ENCODE measurements around the gene DMD. TPM values are rescaled to one million over a fixed set of nuclear protein-coding genes. Genes with fewer than 3 reads are reported as not detected.

Gene DMD
- total and polyA plus RNA-seq, 2 donors (not counting 1 experiment from before 2014, with no cell fraction given): 2.0 to 51.8 TPM

GRCh38 chrX:31497086-31497485 lies 1714.3 kb downstream of the DMD start:
- DNase-seq (no peak), ATAC-seq (ENCODE audit: low read depth) (no peak)
- Mint-ChIP-seq H3K9me3 (ENCODE audit: insufficient read depth) (no peaks in the 10 kb centered on the region), H3K27ac (no peak overlapping the region), H3K4me3 (no peak overlapping the region), H3K27me3 (peaks cover 2% of the 10 kb centered on the region), H3K4me1 (no peaks in the 10 kb centered on the region)
- Histone ChIP-seq H3K9me3 (ENCODE audit: control extremely low read depth in 1 of 3, control insufficient read depth in 2 of 3, insufficient read depth in 1 of 3, low read length in 2 of 3) (no peaks in the 10 kb centered on the region), H3K36me3 (replicated peaks in 1 of 2; ENCODE audit: control extremely low read depth in 1 of 2, control insufficient read depth in 1 of 2, extremely low read depth in 1 of 2, insufficient read depth in 2 of 2, low read length in 1 of 2) (no peaks in the 10 kb centered on the region), H3K27me3 (replicated peaks in 1 of 4; ENCODE audit: control extremely low read depth in 1 of 4, control insufficient read depth in 3 of 4, insufficient read depth in 4 of 4, low read length in 3 of 4) (no peaks in the 10 kb centered on the region), H3K9ac (ENCODE audit: low read length) (no peak overlapping the region), H2AFZ (ENCODE audit: insufficient read depth, low read depth, low read length, poor library complexity, severe bottlenecking) (no peak overlapping the region), H3K4me3 (ENCODE audit: control extremely low read depth in 1 of 5, extremely low read depth in 1 of 5, insufficient read depth in 1 of 5, low read depth in 2 of 5, low read length in 4 of 5) (no peak overlapping the region), H3K4me1 (ENCODE audit: control insufficient read depth in 2 of 2, insufficient read depth in 2 of 2, low read length in 2 of 2) (no peaks in the 10 kb centered on the region), H3K4me2 (replicated peaks; ENCODE audit: low read depth, low read length, poor library complexity, severe bottlenecking) (no peak overlapping the region), H3K79me2 (ENCODE audit: control insufficient read depth, insufficient read depth, low read length) (no peaks in the 10 kb centered on the region), H4K20me1 (ENCODE audit: control insufficient read depth, insufficient read depth, low read length, poor library complexity, severe bottlenecking) (no peaks in the 10 kb centered on the region), H3K27ac (ENCODE audit: low read length in 2 of 2) (no peak overlapping the region)
- TF ChIP-seq EZH2 (IDR thresholded peaks at IDR 0.05; ENCODE audit: borderline replicate concordance, insufficient read depth, low read depth, low read length, poor library complexity, severe bottlenecking): no peak
- no peak for TF ChIP-seq CTCF (IDR thresholded peaks at IDR 0.05)
- ChIA-PET POLR2A (no interaction called here), CTCF (no interaction called here)
- intact Hi-C loops (cut with micrococcal nuclease): no loop called here
- WGBS (ENCODE audit: insufficient coverage): no CpG with 5 or more reads among the region's 3 CpGs

GRCh38 chrX:31487951-31488350 lies 1723.4 kb downstream of the DMD start:
- no peaks in the 10 kb centered on the region for H3K79me2 ChIP-seq (ENCODE audit: control insufficient read depth, insufficient read depth, low read length)
- no peaks in the 10 kb centered on the region for H3K27me3 Mint-ChIP-seq
- H2AFZ ChIP-seq (ENCODE audit: insufficient read depth, low read depth, low read length, poor library complexity, severe bottlenecking): no peak overlapping the region
- WGBS (ENCODE audit: insufficient coverage): 100% methylated on average over 2 of the region's 3 CpGs
- no peaks in the 10 kb centered on the region for H3K9me3 ChIP-seq (ENCODE audit: control extremely low read depth in 1 of 3, control insufficient read depth in 2 of 3, insufficient read depth in 1 of 3, low read length in 2 of 3)
- no peaks in the 10 kb centered on the region for H3K4me1 Mint-ChIP-seq
- CTCF ChIA-PET: no interaction called here
- H3K36me3 ChIP-seq (replicated peaks in 1 of 2; ENCODE audit: control extremely low read depth in 1 of 2, control insufficient read depth in 1 of 2, extremely low read depth in 1 of 2, insufficient read depth in 2 of 2, low read length in 1 of 2): no peaks in the 10 kb centered on the region
- no peak overlapping the region for H3K4me3 Mint-ChIP-seq
- H3K27ac ChIP-seq (ENCODE audit: low read length in 2 of 2): no peak overlapping the region
- POLR2A ChIA-PET: no interaction called here
- H3K27ac Mint-ChIP-seq: no peak overlapping the region
- H3K27me3 ChIP-seq (replicated peaks in 1 of 4; ENCODE audit: control extremely low read depth in 1 of 4, control insufficient read depth in 3 of 4, insufficient read depth in 4 of 4, low read length in 3 of 4): no peaks in the 10 kb centered on the region
- H3K4me2 ChIP-seq (replicated peaks; ENCODE audit: low read depth, low read length, poor library complexity, severe bottlenecking): no peak overlapping the region
- H3K9ac ChIP-seq (ENCODE audit: low read length): no peak overlapping the region
- H3K4me3 ChIP-seq (ENCODE audit: control extremely low read depth in 1 of 5, extremely low read depth in 1 of 5, insufficient read depth in 1 of 5, low read depth in 2 of 5, low read length in 4 of 5): no peak overlapping the region
- no peak for DNase-seq
- TF ChIP-seq CTCF (IDR thresholded peaks at IDR 0.05): no peak
- TF ChIP-seq EZH2 (IDR thresholded peaks at IDR 0.05; ENCODE audit: borderline replicate concordance, insufficient read depth, low read depth, low read length, poor library complexity, severe bottlenecking): no peak
- intact Hi-C loops (cut with micrococcal nuclease): no loop called here
- no peaks in the 10 kb centered on the region for H4K20me1 ChIP-seq (ENCODE audit: control insufficient read depth, insufficient read depth, low read length, poor library complexity, severe bottlenecking)
- no peak for ATAC-seq (ENCODE audit: low read depth)
- no peaks in the 10 kb centered on the region for H3K4me1 ChIP-seq (ENCODE audit: control insufficient read depth in 2 of 2, insufficient read depth in 2 of 2, low read length in 2 of 2)
- H3K9me3 Mint-ChIP-seq (ENCODE audit: insufficient read depth): no peaks in the 10 kb centered on the region
